A549 (cell line): ENCODE results near the gene MAN1C1.

Source experiments
- BHLHE40 ChIP-seq: IDR thresholded peaks from 2 replicates; pipeline ENCODE4 v1.6.1; 2012; ENCODE audit warnings: low read depth, low read length, inconsistent platforms
- CEBPB ChIP-seq, 2 experiments: fragments of >200 bp in 1 of 2; sonication (Bioruptor Twin) in 1 of 2; formaldehyde crosslinking in 1 of 2; IDR thresholded peaks; 2 replicates each; pipeline ENCODE4 v1.6.1; 2012 to 2016
- EHMT2 ChIP-seq: fragments of 200-600 bp; sonication (generic); IDR thresholded peaks from 2 replicates; pipeline ENCODE4 v1.6.1; 2016; ENCODE audit warnings: antibody characterized with exemption, low read depth, mild to moderate bottlenecking, moderate library complexity
- JUN ChIP-seq, 2 experiments: fragments of >200 bp; sonication (Bioruptor Twin); formaldehyde crosslinking; IDR thresholded peaks; 2 replicates in 1 of 2; 3 replicates in 1 of 2; pipeline ENCODE4 v1.6.1; 2016 to 2017
- KDM1A ChIP-seq: fragments of 200-600 bp; sonication (generic); IDR thresholded peaks from 2 replicates; pipeline ENCODE4 v1.6.1; 2016; ENCODE audit warnings: low read depth, mild to moderate bottlenecking
- MAFK ChIP-seq: fragments of 450-650 bp; IDR thresholded peaks from 2 replicates; pipeline ENCODE4 v1.6.1; 2014; ENCODE audit not compliant: partially characterized antibody
- POLR2A ChIP-seq: IDR thresholded peaks from 2 replicates; pipeline ENCODE4 v1.6.1; 2012; ENCODE audit warnings: mild to moderate bottlenecking, low read length
- RAD21 ChIP-seq, 2 experiments: fragments of >200 bp in 1 of 2; sonication (Bioruptor Twin) in 1 of 2; formaldehyde crosslinking in 1 of 2; IDR thresholded peaks in 1 of 2; conservative IDR thresholded peaks in 1 of 2; 2 replicates in 1 of 2; 3 replicates in 1 of 2; pipeline ENCODE4 v1.6.1; 2012 to 2018; ENCODE audit warnings: inconsistent platforms in 1 of 2
- RNF2 ChIP-seq: fragments of 200-600 bp; sonication (generic); IDR thresholded peaks from 2 replicates; pipeline ENCODE4 v1.6.1; 2016; ENCODE audit warnings: low read depth, mild to moderate bottlenecking, antibody characterized with exemption, moderate library complexity, borderline replicate concordance
- SREBF2 ChIP-seq: fragments of 450-650 bp; IDR thresholded peaks from 2 replicates; pipeline ENCODE4 v1.6.1; 2014; ENCODE audit warnings: mild to moderate bottlenecking, moderate library complexity
- TP53 ChIP-seq: fragments of 250-450 bp; sonication (Bioruptor Pico); IDR thresholded peaks from 2 replicates; pipeline ENCODE4 v1.5.0; 2021; ENCODE audit warnings: mild to moderate bottlenecking, moderate library complexity
- TF ChIP-seq, protein P1 (sequence below): fragments of 200-600 bp; sonication (generic); IDR thresholded peaks from 2 replicates; pipeline ENCODE4 v1.6.1; 2016; ENCODE audit warnings: antibody characterized with exemption, mild to moderate bottlenecking, moderate library complexity
- TF ChIP-seq, protein P2 (sequence below): fragments of >200 bp; sonication (Bioruptor Twin); formaldehyde crosslinking; IDR thresholded peaks from 3 replicates; pipeline ENCODE4 v1.5.1; 2016
- TF ChIP-seq, protein P3 (sequence below): fragments of >200 bp; sonication (Bioruptor Twin); formaldehyde crosslinking; IDR thresholded peaks from 3 replicates; pipeline ENCODE4 v1.6.1; 2016

DNA sequence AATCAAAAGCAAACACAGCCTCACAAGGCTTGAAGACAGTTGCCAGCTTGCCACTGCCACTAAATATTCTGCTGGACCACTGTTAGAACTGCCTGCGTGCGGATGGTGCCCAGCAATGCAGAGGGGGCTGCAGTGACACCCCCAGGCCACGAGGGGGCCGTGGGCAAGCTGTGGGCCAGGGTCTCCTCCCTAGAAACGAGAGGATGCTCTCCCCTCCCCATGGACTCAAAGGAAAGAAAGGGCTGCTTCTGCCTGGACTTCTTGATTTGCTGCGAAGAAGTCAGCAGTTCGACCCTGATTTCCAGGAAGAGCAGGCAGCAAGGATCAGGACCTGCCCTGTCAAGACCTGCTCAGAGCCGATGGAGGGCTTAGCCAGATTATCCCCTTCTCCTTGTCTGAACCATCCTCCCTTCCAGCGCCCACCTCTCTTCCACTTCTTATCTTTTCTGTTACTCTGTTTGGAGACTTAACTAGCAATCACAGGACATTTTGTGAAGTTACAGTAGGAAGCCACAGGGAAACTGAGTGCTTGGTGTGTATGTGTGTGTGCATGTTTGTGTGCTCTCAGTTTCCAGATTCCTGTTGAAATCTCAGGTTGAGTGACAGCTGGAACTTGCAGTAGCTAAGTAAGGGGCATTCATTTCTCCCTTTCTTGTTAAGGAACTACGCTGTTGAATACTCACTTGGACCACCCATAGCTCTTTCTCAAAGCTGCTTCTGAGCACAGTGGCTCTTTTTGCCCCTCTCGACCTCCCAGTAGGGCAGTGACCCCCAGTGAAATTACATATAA lies 2.7 kb downstream of the MAN1C1 start:
- TF ChIP-seq, protein P1, sequence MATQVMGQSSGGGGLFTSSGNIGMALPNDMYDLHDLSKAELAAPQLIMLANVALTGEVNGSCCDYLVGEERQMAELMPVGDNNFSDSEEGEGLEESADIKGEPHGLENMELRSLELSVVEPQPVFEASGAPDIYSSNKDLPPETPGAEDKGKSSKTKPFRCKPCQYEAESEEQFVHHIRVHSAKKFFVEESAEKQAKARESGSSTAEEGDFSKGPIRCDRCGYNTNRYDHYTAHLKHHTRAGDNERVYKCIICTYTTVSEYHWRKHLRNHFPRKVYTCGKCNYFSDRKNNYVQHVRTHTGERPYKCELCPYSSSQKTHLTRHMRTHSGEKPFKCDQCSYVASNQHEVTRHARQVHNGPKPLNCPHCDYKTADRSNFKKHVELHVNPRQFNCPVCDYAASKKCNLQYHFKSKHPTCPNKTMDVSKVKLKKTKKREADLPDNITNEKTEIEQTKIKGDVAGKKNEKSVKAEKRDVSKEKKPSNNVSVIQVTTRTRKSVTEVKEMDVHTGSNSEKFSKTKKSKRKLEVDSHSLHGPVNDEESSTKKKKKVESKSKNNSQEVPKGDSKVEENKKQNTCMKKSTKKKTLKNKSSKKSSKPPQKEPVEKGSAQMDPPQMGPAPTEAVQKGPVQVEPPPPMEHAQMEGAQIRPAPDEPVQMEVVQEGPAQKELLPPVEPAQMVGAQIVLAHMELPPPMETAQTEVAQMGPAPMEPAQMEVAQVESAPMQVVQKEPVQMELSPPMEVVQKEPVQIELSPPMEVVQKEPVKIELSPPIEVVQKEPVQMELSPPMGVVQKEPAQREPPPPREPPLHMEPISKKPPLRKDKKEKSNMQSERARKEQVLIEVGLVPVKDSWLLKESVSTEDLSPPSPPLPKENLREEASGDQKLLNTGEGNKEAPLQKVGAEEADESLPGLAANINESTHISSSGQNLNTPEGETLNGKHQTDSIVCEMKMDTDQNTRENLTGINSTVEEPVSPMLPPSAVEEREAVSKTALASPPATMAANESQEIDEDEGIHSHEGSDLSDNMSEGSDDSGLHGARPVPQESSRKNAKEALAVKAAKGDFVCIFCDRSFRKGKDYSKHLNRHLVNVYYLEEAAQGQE, result no peak
- TF ChIP-seq TP53 (CRISPR knock-in tag) (no peak), RNF2 (no peak), JUN (IDR thresholded peaks at IDR 0.05) (no peak), SREBF2 (no peak), RAD21 (conservative IDR thresholded peaks at IDR 0.05 in 1 of 2, IDR thresholded peaks at IDR 0.05 in 1 of 2) (no peak), MAFK (no peak), KDM1A (no peak), POLR2A (no peak), EHMT2 (no peak), CEBPB (IDR thresholded peaks at IDR 0.05) (no peak), BHLHE40 (no peak)
- TF ChIP-seq, protein P2, sequence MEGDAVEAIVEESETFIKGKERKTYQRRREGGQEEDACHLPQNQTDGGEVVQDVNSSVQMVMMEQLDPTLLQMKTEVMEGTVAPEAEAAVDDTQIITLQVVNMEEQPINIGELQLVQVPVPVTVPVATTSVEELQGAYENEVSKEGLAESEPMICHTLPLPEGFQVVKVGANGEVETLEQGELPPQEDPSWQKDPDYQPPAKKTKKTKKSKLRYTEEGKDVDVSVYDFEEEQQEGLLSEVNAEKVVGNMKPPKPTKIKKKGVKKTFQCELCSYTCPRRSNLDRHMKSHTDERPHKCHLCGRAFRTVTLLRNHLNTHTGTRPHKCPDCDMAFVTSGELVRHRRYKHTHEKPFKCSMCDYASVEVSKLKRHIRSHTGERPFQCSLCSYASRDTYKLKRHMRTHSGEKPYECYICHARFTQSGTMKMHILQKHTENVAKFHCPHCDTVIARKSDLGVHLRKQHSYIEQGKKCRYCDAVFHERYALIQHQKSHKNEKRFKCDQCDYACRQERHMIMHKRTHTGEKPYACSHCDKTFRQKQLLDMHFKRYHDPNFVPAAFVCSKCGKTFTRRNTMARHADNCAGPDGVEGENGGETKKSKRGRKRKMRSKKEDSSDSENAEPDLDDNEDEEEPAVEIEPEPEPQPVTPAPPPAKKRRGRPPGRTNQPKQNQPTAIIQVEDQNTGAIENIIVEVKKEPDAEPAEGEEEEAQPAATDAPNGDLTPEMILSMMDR, result 0 out of 3 replicates have a peak, but pooled peaks have one; percentile 16
- TF ChIP-seq, protein P3, sequence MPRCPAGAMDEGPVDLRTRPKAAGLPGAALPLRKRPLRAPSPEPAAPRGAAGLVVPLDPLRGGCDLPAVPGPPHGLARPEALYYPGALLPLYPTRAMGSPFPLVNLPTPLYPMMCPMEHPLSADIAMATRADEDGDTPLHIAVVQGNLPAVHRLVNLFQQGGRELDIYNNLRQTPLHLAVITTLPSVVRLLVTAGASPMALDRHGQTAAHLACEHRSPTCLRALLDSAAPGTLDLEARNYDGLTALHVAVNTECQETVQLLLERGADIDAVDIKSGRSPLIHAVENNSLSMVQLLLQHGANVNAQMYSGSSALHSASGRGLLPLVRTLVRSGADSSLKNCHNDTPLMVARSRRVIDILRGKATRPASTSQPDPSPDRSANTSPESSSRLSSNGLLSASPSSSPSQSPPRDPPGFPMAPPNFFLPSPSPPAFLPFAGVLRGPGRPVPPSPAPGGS, result no peak
